OCI-LY1 (cell line): Measurements from ENCODE around the gene TRAPPC12.
"Not testable (repeated sequence)": the region's sequence is repeated elsewhere in the genome, so short reads cannot be mapped to it uniquely, and the experiment has no call there.

Source experiments
- H2AFZ ChIP-seq: fragments of 200-600 bp; sonication (generic), shearing (Covaris generic); 2 replicates; pipeline ENCODE4 v1.6.0; 2014; ENCODE audit warnings: antibody characterized with exemption, mild to moderate bottlenecking, low read length
- H3F3A ChIP-seq: fragments of 200-600 bp; sonication (generic), shearing (Covaris generic); 2 replicates; pipeline ENCODE4 v1.6.0; 2014; ENCODE audit warnings: mild to moderate bottlenecking, antibody characterized with exemption, low read length, moderate library complexity; ENCODE audit not compliant: insufficient read depth
- H3K27ac ChIP-seq: fragments of 200-600 bp; sonication (generic); 2 replicates; pipeline ENCODE4 v1.5.1; 2014; ENCODE audit warnings: low read length, mixed run types, mild to moderate bottlenecking, low read depth; ENCODE audit not compliant: poor library complexity, severe bottlenecking
- H3K27me3 ChIP-seq: fragments of 200-600 bp; sonication (generic); 2 replicates; pipeline ENCODE4 v1.6.0; 2014; ENCODE audit warnings: antibody characterized with exemption, mild to moderate bottlenecking, low read length, moderate library complexity; ENCODE audit not compliant: insufficient read depth
- H3K36me3 ChIP-seq: fragments of 200-600 bp; sonication (generic); 2 replicates; pipeline ENCODE4 v1.6.1; 2014; ENCODE audit warnings: mild to moderate bottlenecking, antibody characterized with exemption, low read length, moderate library complexity, mixed read lengths; ENCODE audit not compliant: insufficient read depth
- H3K4me1 ChIP-seq: fragments of 200-600 bp; sonication (generic); 2 replicates; pipeline ENCODE4 v1.5.1; 2014; ENCODE audit warnings: mild to moderate bottlenecking, low read length, moderate library complexity; ENCODE audit not compliant: insufficient read depth, severe bottlenecking
- H3K4me2 ChIP-seq: fragments of 200-600 bp; sonication (generic), shearing (Covaris generic); 2 replicates; pipeline ENCODE4 v1.6.1; 2014; ENCODE audit warnings: low read length
- H3K4me3 ChIP-seq: fragments of 200-600 bp; sonication (generic); 2 replicates; pipeline ENCODE4 v1.5.1; 2014; ENCODE audit warnings: low read length, low read depth, mild to moderate bottlenecking, mixed read lengths; ENCODE audit not compliant: poor library complexity, severe bottlenecking
- H3K79me2 ChIP-seq: fragments of 200-600 bp; shearing (Covaris generic); 2 replicates; pipeline ENCODE4 v1.6.1; 2016; ENCODE audit warnings: mixed run types, low read length, mixed read lengths; ENCODE audit not compliant: insufficient read depth
- H3K9ac ChIP-seq: fragments of 200-600 bp; sonication (generic), shearing (Covaris generic); 2 replicates; pipeline ENCODE4 v1.6.1; 2014; ENCODE audit warnings: mild to moderate bottlenecking, low read length, mixed read lengths
- H3K9me2 ChIP-seq: fragments of 200-600 bp; sonication (generic), shearing (Covaris generic); 2 replicates; pipeline ENCODE4 v1.6.1; 2014; ENCODE audit warnings: low read depth, mild to moderate bottlenecking, low read length, mixed read lengths
- H3K9me3 ChIP-seq: fragments of 200-600 bp; shearing (Covaris generic); 2 replicates; pipeline ENCODE4 v1.6.1; 2014; ENCODE audit warnings: low read length, mixed read lengths
- H4K20me1 ChIP-seq: fragments of 200-600 bp; sonication (generic), shearing (Covaris generic); 2 replicates; pipeline ENCODE4 v1.6.0; 2016; ENCODE audit warnings: mild to moderate bottlenecking, low read length; ENCODE audit not compliant: insufficient read depth
- CTCF ChIP-seq: fragments of 200-600 bp; sonication (generic), shearing (Covaris generic); IDR thresholded peaks from 2 replicates; pipeline ENCODE4 v1.5.1; 2017; ENCODE audit warnings: mild to moderate bottlenecking, antibody characterized with exemption, low read length, moderate library complexity, mixed read lengths
- EZH2 ChIP-seq: fragments of 200-600 bp; sonication (generic), shearing (Covaris generic); IDR thresholded peaks from 2 replicates; pipeline ENCODE4 v1.8.0; 2017; ENCODE audit warnings: borderline replicate concordance, mixed run types, mild to moderate bottlenecking, antibody characterized with exemption, low read length, moderate library complexity, mixed read lengths

The TRAPPC12 gene

GRCh38 chr2:3443506-3444084 is 64.1 kb downstream of the TRAPPC12 start:
- Histone ChIP-seq H3K79me2 (no peaks in the 10 kb centered on the region), H3K4me1 (no peaks in the 10 kb centered on the region), H3K9ac (no peak overlapping the region), H3K27ac (no peak overlapping the region), H4K20me1 (no peaks in the 10 kb centered on the region), H2AFZ (no peak overlapping the region), H3K9me2 (no peaks in the 10 kb centered on the region), H3K36me3 (peaks cover 51% of the 10 kb centered on the region), H3K4me3 (no peak overlapping the region), H3F3A (no peaks in the 10 kb centered on the region), H3K4me2 (no peak overlapping the region), H3K9me3 (no peaks in the 10 kb centered on the region), H3K27me3 (no peaks in the 10 kb centered on the region)
- TF ChIP-seq CTCF (peak; percentile 24; the same call in 1 of the 2 replicates), EZH2 (no peak)

GRCh38 chr2:3445891-3446290 is 66.4 kb downstream of the TRAPPC12 start:
- H3K9ac ChIP-seq, result no peak overlapping the region
- no peak overlapping the region for H2AFZ ChIP-seq
- no peak overlapping the region for H3K4me3 ChIP-seq
- peaks cover 63% of the 10 kb centered on the region for H3K36me3 ChIP-seq
- TF ChIP-seq EZH2 (no peak), CTCF (no peak)
- H4K20me1 ChIP-seq, result no peaks in the 10 kb centered on the region
- no peak overlapping the region for H3K4me2 ChIP-seq
- H3K27ac ChIP-seq, result no peak overlapping the region
- no peaks in the 10 kb centered on the region for H3K4me1 ChIP-seq
- no peaks in the 10 kb centered on the region for H3K9me3 ChIP-seq
- H3K9me2 ChIP-seq, result no peaks in the 10 kb centered on the region
- no peaks in the 10 kb centered on the region for H3K27me3 ChIP-seq
- no peaks in the 10 kb centered on the region for H3K79me2 ChIP-seq
- no peaks in the 10 kb centered on the region for H3F3A ChIP-seq

GRCh38 chr2:3446381-3446780 is 66.9 kb downstream of the TRAPPC12 start:
- H3K4me3 ChIP-seq, result no peak overlapping the region

GRCh38 chr2:3447186-3447585 is 67.7 kb downstream of the TRAPPC12 start:
- H3K9ac ChIP-seq, H4K20me1 ChIP-seq, H3K4me3 ChIP-seq, H3K27ac ChIP-seq, H3F3A ChIP-seq, H3K4me2 ChIP-seq, H3K4me1 ChIP-seq, H3K9me3 ChIP-seq, H2AFZ ChIP-seq, H3K27me3 ChIP-seq, H3K9me2 ChIP-seq, H3K79me2 ChIP-seq: not testable (repeated sequence)
- H3K36me3 ChIP-seq, result peaks cover 63% of the 10 kb centered on the region

More at GRCh38 chr2:3446381-3446780, 66.9 kb downstream of the TRAPPC12 start:
- H3K27ac ChIP-seq, result no peak overlapping the region
- peaks cover 63% of the 10 kb centered on the region for H3K36me3 ChIP-seq
- H3K79me2 ChIP-seq, result no peaks in the 10 kb centered on the region
- H2AFZ ChIP-seq, result no peak overlapping the region
- H3K4me2 ChIP-seq, result no peak overlapping the region
- no peaks in the 10 kb centered on the region for H3K9me2 ChIP-seq
- no peak for TF ChIP-seq EZH2
- no peak for TF ChIP-seq CTCF
- no peak overlapping the region for H3K9ac ChIP-seq
- no peaks in the 10 kb centered on the region for H4K20me1 ChIP-seq
- no peaks in the 10 kb centered on the region for H3F3A ChIP-seq
- H3K9me3 ChIP-seq, result no peaks in the 10 kb centered on the region
- no peaks in the 10 kb centered on the region for H3K27me3 ChIP-seq
- no peaks in the 10 kb centered on the region for H3K4me1 ChIP-seq
